ENCODE results near the gene HDHD2. TPM values are rescaled to one million over a fixed set of nuclear protein-coding genes. Genes with fewer than 3 reads are reported as not detected.

The HDHD2 gene
- total RNA-seq, 1 experiment from 2014 or later, result 48.0 TPM

GRCh38 chr18:47168913-47169312, 18.6 kb upstream of the HDHD2 start:
- Mint-ChIP-seq H3K4me1 (ENCODE audit: insufficient read depth, unreplicated experiment) (no peaks in the 10 kb centered on the region), H3K27ac (ENCODE audit: low read depth, unreplicated experiment) (no peak overlapping the region), H3K4me3 (ENCODE audit: unreplicated experiment) (no peak overlapping the region), H3K36me3 (ENCODE audit: insufficient read depth, unreplicated experiment) (peaks cover 6% of the 10 kb centered on the region), H3K9me3 (ENCODE audit: unreplicated experiment) (no peaks in the 10 kb centered on the region), H3K27me3 (ENCODE audit: insufficient read depth, unreplicated experiment) (no peaks in the 10 kb centered on the region)
- ChIA-PET CTCF (interaction anchor here (0.9 to 1.6 kb wide), 2 partner anchors 18 to 580 kb away, joined by 3 to 4 read pairs; partner anchors contain the start of gene HDHD2), POLR2A (interaction anchor here (0.6 to 2.9 kb wide), 2 partner anchors 19 to 22 kb away, joined by 3 to 23 read pairs; partner anchors contain the start of gene HDHD2)
- DNase-seq (ENCODE audit: unreplicated experiment), result no peak
- no peak for TF ChIP-seq CTCF (IDR thresholded peaks at IDR 0.05; ENCODE audit: unreplicated experiment)
- intact Hi-C loops (cut with micrococcal nuclease), result no loop called here
- BruUV-seq (replicated peaks), result no TSS peak

GRCh38 chr18:47168509-47168908, 18.2 kb upstream of the HDHD2 start:
- no peak for TF ChIP-seq CTCF (IDR thresholded peaks at IDR 0.05; ENCODE audit: unreplicated experiment)
- intact Hi-C loops (cut with micrococcal nuclease), result no loop called here
- H3K4me3 Mint-ChIP-seq (ENCODE audit: unreplicated experiment), result no peak overlapping the region
- no peak overlapping the region for H3K27ac Mint-ChIP-seq (ENCODE audit: low read depth, unreplicated experiment)
- DNase-seq (ENCODE audit: unreplicated experiment), result no peak
- no peaks in the 10 kb centered on the region for H3K4me1 Mint-ChIP-seq (ENCODE audit: insufficient read depth, unreplicated experiment)
- H3K36me3 Mint-ChIP-seq (ENCODE audit: insufficient read depth, unreplicated experiment), result peaks cover 6% of the 10 kb centered on the region
- POLR2A ChIA-PET, result interaction anchor here (0.6 to 2.9 kb wide), 2 partner anchors 18 to 22 kb away, joined by 3 to 23 read pairs; partner anchors contain the start of gene HDHD2
- CTCF ChIA-PET, result interaction anchor here (0.9 to 1.6 kb wide), 2 partner anchors 18 to 580 kb away, joined by 3 to 4 read pairs; partner anchors contain the start of gene HDHD2
- H3K27me3 Mint-ChIP-seq (ENCODE audit: insufficient read depth, unreplicated experiment), result no peaks in the 10 kb centered on the region
- no peaks in the 10 kb centered on the region for H3K9me3 Mint-ChIP-seq (ENCODE audit: unreplicated experiment)
- BruUV-seq (replicated peaks), result no TSS peak

DNA sequence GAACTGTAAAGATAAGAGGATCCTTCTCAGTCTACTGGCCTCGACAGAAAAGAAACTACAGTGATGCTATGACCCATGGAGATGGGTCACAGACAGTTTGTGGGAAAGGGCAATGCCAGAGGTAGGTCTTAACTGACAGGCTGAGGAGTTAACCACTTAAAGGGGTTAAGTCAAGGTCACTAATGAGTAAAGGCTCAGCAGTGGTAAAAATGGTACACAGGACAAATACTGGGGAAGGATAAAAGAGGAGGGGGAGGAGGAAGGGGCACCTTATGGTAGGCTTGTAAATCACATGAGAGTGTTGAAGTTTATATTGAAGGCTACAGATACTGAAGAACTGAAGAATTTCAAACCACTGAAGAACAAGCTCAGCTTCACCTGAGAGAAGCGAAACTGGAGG, 16.0 kb upstream of the HDHD2 start:
- no peak for TF ChIP-seq CTCF (IDR thresholded peaks at IDR 0.05; ENCODE audit: unreplicated experiment)
- Mint-ChIP-seq H3K27ac (ENCODE audit: low read depth, unreplicated experiment) (peak overlapping the region; percentile 42), H3K4me1 (ENCODE audit: insufficient read depth, unreplicated experiment) (peaks cover 4% of the 10 kb centered on the region), H3K9me3 (ENCODE audit: unreplicated experiment) (no peaks in the 10 kb centered on the region), H3K27me3 (ENCODE audit: insufficient read depth, unreplicated experiment) (no peaks in the 10 kb centered on the region), H3K4me3 (ENCODE audit: unreplicated experiment) (no peak overlapping the region), H3K36me3 (ENCODE audit: insufficient read depth, unreplicated experiment) (peaks cover 6% of the 10 kb centered on the region)
- CTCF ChIA-PET, result no interaction called here
- POLR2A ChIA-PET, result interaction anchor here (2.2 to 5.4 kb wide), 2 partner anchors 10 to 16 kb away, joined by 9 to 61 read pairs; partner anchors contain the start of gene HDHD2
- BruUV-seq (replicated peaks), result no TSS peak
- no peak for DNase-seq (ENCODE audit: unreplicated experiment)
- intact Hi-C loops (cut with micrococcal nuclease), result no loop called here

- peak; percentile 72 for DNase-seq (ENCODE audit: unreplicated experiment)
- no peak for TF ChIP-seq CTCF (IDR thresholded peaks at IDR 0.05; ENCODE audit: unreplicated experiment)
- intact Hi-C loops (cut with micrococcal nuclease), result no loop called here
- CTCF ChIA-PET, result no interaction called here
- Mint-ChIP-seq H3K4me3 (ENCODE audit: unreplicated experiment) (no peak overlapping the region), H3K27me3 (ENCODE audit: insufficient read depth, unreplicated experiment) (no peaks in the 10 kb centered on the region), H3K27ac (ENCODE audit: low read depth, unreplicated experiment) (no peak overlapping the region), H3K9me3 (ENCODE audit: unreplicated experiment) (no peaks in the 10 kb centered on the region), H3K4me1 (ENCODE audit: insufficient read depth, unreplicated experiment) (peaks cover 4% of the 10 kb centered on the region), H3K36me3 (ENCODE audit: insufficient read depth, unreplicated experiment) (peaks cover 17% of the 10 kb centered on the region)
- POLR2A ChIA-PET, result interaction anchor here (0.7 to 5.4 kb wide), 4 partner anchors 9 to 1077 kb away, joined by 3 to 61 read pairs (median 12); partner anchors contain the start of gene HDHD2
- BruUV-seq (replicated peaks), result no TSS peak
Measured at GRCh38 chr18:47163241-47163640, 12.9 kb upstream of the HDHD2 start.
